Sigmoid colon (tissue), 7 donors: ENCODE data around the gene NEMP1. TPM values are rescaled to one million over a fixed set of nuclear protein-coding genes. Genes with fewer than 3 reads are reported as not detected.
"Not testable (repeated sequence)": the region's sequence is repeated elsewhere in the genome, so short reads cannot be mapped to it uniquely, and the experiment has no call there.

Experiments used
- DNase-seq: peaks from one replicate; pipeline ENCODE4 v3.0.0-alpha.2; 2019
- H3K27ac ChIP-seq, 4 donors: fragments of 200-600 bp; sonication (generic); one replicate each; pipeline ENCODE4 v1.5.1; 2016 to 2019; ENCODE audit warnings: mild to moderate bottlenecking in 1 of 4
- H3K27me3 ChIP-seq, 3 donors: fragments of 200-600 bp; sonication (generic); one replicate each; pipeline ENCODE4 v1.5.1; 2019; ENCODE audit warnings: mild to moderate bottlenecking in 1 of 3
- H3K36me3 ChIP-seq, 4 donors: fragments of 200-600 bp; sonication (generic); one replicate each; pipeline ENCODE4 v1.5.1; 2016 to 2019
- H3K4me1 ChIP-seq, 4 donors: fragments of 200-600 bp; sonication (generic); one replicate each; pipeline ENCODE4 v1.5.1; 2017 to 2019
- H3K4me3 ChIP-seq, 4 donors: fragments of 200-600 bp; sonication (generic); one replicate each; pipeline ENCODE4 v1.5.1; 2017 to 2019; ENCODE audit warnings: mild to moderate bottlenecking in 2 of 4, moderate library complexity in 1 of 4
- H3K9me3 ChIP-seq, 4 donors: fragments of 200-600 bp in 3 of 4; sonication (generic) in 3 of 4; one replicate each; pipeline versions ENCODE4 v1.5.1 to v1.6.1; 2013 to 2019
- EP300 ChIP-seq, 4 donors: sonication (generic); formaldehyde crosslinking; IDR thresholded peaks; one replicate each; pipeline ENCODE4 v1.6.1; 2017; ENCODE audit warnings: antibody characterized with exemption in 4 of 4
- POLR2A ChIP-seq, 2 donors: fragments of 450-650 bp; IDR thresholded peaks; one replicate each; pipeline ENCODE4 v1.6.1; 2016; ENCODE audit warnings: antibody characterized with exemption in 2 of 2, mild to moderate bottlenecking in 2 of 2, moderate library complexity in 2 of 2
- POLR2AphosphoS5 ChIP-seq, 4 donors: sonication (generic); formaldehyde crosslinking; IDR thresholded peaks; one replicate each; pipeline ENCODE4 v1.6.1; 2017; ENCODE audit warnings: antibody characterized with exemption in 4 of 4
- WGBS, 2 donors: extraction: QIAGEN DNeasy Blood & Tissue Kit; methylation state at CpG; one replicate each; pipeline ENCODE4 v1.1.7; 2013; 5-methylcytosine and 5-hydroxymethylcytosine counted together
- intact Hi-C: fragments of 100-400 bp; cut with DNase I; formaldehyde crosslinking; loops from one replicate; pipeline ENCODE4 v1.15.1; 2023
- polyA plus RNA-seq, 3 donors: library from polyadenylated mRNA; stranded (reverse); fragments of 200-250 nt; gene quantifications; one replicate each; pipeline ENCODE4 v1.2.3, GENCODE V29; 2013
- total RNA-seq, 4 donors: library from RNA; depleted of rRNA; stranded (reverse); fragments of >200 nt; gene quantifications; one replicate each; pipeline ENCODE4 v1.1.0, GENCODE V29; 2016
- TF ChIP-seq, protein P1 (sequence below), 4 experiments: fragments of 450-650 bp in 3 of 4; fragments of 200-600 bp in 1 of 4; IDR thresholded peaks; one replicate each; pipeline ENCODE4 v1.5.1; 2016 to 2019; ENCODE audit warnings: antibody characterized with exemption in 4 of 4, mild to moderate bottlenecking in 3 of 4, moderate library complexity in 2 of 4
- donor health status: healthy with polysubstance abuse.
- donor health status: Bipolar disorder and iron deficiency.
- donor health status: healthy.

The NEMP1 gene
- total and polyA plus RNA-seq, 7 donors: 0.60 to 13.6 (median 11.5) TPM

DNA sequence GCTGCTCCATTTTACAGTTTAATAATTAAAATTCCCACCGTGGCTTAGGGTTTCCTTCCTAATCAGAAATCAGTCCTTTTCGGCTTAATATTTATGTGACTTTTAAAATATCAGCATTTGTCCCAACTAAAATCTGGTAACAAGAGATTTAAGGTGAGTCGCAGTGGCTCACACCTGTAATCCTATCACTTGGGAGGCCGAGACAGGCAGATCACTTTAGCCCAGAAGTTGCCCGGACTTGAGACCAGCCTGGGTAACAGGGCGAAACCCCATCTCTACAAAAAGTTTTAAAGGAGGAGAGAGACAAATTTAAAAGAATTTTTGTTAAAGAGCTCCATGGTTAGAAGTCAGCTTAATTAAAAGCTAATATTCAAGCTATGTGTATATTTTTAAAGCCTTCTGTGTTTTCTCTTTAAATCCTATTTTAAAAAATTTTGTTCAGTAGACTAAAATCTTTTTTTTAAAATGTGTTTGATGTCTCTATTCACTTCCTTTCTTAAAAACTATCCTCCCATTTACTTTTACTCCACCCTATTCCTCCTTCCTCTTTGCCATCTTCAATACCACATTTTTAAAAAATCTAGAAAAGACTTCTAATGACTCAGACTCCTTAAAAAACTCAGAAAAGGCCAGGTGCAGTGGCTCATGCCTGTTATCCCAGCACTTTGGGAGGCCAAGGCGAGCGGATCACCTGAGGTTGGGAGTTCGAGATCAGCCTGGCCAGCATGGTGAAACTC is 58.4 kb downstream of the NEMP1 start:
- no peaks in the 10 kb centered on the region for H3K27me3 ChIP-seq
- H3K4me1 ChIP-seq: peaks cover 0 to 32% (median 25%) of the 10 kb centered on the region in 4 donors
- TF ChIP-seq POLR2A (IDR thresholded peaks at IDR 0.05) (no peak), POLR2AphosphoS5 (IDR thresholded peaks at IDR 0.05) (no peak), EP300 (IDR thresholded peaks at IDR 0.05) (no peak)
- TF ChIP-seq, protein P1, sequence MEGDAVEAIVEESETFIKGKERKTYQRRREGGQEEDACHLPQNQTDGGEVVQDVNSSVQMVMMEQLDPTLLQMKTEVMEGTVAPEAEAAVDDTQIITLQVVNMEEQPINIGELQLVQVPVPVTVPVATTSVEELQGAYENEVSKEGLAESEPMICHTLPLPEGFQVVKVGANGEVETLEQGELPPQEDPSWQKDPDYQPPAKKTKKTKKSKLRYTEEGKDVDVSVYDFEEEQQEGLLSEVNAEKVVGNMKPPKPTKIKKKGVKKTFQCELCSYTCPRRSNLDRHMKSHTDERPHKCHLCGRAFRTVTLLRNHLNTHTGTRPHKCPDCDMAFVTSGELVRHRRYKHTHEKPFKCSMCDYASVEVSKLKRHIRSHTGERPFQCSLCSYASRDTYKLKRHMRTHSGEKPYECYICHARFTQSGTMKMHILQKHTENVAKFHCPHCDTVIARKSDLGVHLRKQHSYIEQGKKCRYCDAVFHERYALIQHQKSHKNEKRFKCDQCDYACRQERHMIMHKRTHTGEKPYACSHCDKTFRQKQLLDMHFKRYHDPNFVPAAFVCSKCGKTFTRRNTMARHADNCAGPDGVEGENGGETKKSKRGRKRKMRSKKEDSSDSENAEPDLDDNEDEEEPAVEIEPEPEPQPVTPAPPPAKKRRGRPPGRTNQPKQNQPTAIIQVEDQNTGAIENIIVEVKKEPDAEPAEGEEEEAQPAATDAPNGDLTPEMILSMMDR (IDR thresholded peaks at IDR 0.05): no peak
- H3K9me3 ChIP-seq: no peaks in the 10 kb centered on the region
- no peak overlapping the region for H3K27ac ChIP-seq
- 86 to 89% methylated on average over 9 of the region's 9 CpGs for WGBS, 2 donors
- DNase-seq: no peak
- H3K36me3 ChIP-seq: no peaks in the 10 kb centered on the region
- no peak overlapping the region for H3K4me3 ChIP-seq
- intact Hi-C loops: no loop called here

DNA sequence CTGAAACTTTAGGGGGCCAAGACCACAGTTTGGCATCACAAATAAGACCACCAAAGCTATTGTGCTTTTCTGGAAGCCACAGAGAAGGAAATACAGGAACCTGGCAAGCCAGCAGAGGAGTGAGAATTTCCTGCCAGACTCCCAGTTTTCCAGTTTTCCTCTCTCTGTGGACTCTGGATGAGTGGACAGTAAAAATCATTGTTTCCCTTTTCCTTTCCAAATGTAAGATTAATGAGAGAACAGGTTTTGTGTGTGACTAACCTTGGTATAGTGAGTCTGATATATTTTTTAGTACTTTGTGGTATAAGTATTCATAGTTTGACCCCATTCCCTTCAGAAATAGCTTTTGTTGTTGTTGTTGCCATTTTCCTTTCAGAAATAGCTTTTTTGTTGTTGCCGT is 59.7 kb downstream of the NEMP1 start:
- 83 to 89% methylated on average over 1 of the region's 1 CpG for WGBS, 2 donors
- intact Hi-C loops: no loop called here
- TF ChIP-seq POLR2A (IDR thresholded peaks at IDR 0.05): no peak
- no peak for TF ChIP-seq POLR2AphosphoS5 (IDR thresholded peaks at IDR 0.05)
- Histone ChIP-seq H3K27me3 (no peaks in the 10 kb centered on the region), H3K4me1 (peaks cover 0 to 21% (median 14%) of the 10 kb centered on the region in 4 donors), H3K36me3 (no peaks in the 10 kb centered on the region), H3K27ac (peak overlapping the region in 1 of 4 donors; percentile 29), H3K9me3 (no peaks in the 10 kb centered on the region), H3K4me3 (no peak overlapping the region)
- no peak for DNase-seq

DNA sequence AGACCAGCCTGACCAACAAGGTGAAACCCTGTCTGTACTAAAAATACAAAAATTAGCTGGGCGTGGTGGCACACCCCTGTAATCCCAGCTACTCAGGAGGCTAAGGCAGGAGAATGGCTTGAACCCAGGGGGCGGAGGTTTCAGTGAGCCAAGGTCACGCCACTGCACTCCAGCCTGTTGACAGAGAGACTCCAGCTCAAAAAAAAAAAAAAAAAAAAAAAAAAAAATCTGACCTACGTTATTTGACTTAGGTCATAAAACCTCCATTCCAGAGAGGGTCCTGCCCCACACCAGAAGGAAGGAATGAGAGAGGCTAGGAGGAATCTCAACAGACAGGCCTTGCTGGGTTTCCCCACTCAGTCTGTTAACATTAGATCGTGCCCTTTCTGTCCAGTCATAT is 60.2 kb downstream of the NEMP1 start:
- DNase-seq, intact Hi-C loops, H3K36me3 ChIP-seq, H3K9me3 ChIP-seq, H3K4me3 ChIP-seq, H3K27me3 ChIP-seq: not testable (repeated sequence)
- H3K4me1 ChIP-seq: peaks cover 0 to 16% (median 9%) of the 10 kb centered on the region in 4 donors
- 21 to 70% methylated on average over 5 of the region's 5 CpGs for WGBS, 2 donors
- peak overlapping the region in 1 of 4 donors; percentile 29 for H3K27ac ChIP-seq

DNA sequence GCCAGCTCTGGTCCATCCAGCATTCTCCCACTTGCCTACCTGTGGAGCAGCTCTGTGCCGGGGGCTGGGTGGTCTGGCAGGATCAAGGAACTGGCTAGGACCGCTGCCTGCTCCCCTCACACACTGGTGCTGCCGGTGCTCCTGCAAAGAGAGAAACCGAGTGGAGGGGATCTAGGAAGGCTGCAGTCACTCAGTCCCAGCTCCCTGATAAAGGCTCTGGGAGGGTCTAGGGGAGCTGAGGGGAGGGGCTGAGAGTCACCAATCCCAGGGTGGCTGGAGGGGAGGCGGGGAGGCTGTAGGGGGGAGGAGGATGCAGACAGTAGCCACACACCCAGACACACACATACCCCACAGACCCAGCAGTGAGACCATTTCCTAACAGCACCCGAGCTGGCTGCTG is 62.2 kb downstream of the NEMP1 start, which contains the start of gene TAC3:
Gene TAC3 (minus strand): TSS at position 182 of the 400 bp plus-strand sequence. CDS start 732 bp downstream, outside the sequence.
- no peaks in the 10 kb centered on the region for H3K9me3 ChIP-seq
- no peaks in the 10 kb centered on the region for H3K27me3 ChIP-seq
- TF ChIP-seq EP300 (IDR thresholded peaks at IDR 0.05) (no peak), POLR2AphosphoS5 (IDR thresholded peaks at IDR 0.05) (no peak), POLR2A (IDR thresholded peaks at IDR 0.05) (no peak)
- TF ChIP-seq, protein P1 (IDR thresholded peaks at IDR 0.05): no peak
- H3K4me1 ChIP-seq: no peaks in the 10 kb centered on the region
- no peak within 1 kb of the TSS for H3K4me3 ChIP-seq
- no peak for DNase-seq
- H3K27ac ChIP-seq: no peak within 1 kb of the TSS
- H3K36me3 ChIP-seq: no peaks in the 10 kb centered on the region
- intact Hi-C loops: no loop called here
- 79 to 82% methylated on average over 6 of the region's 6 CpGs for WGBS, 2 donors

DNA sequence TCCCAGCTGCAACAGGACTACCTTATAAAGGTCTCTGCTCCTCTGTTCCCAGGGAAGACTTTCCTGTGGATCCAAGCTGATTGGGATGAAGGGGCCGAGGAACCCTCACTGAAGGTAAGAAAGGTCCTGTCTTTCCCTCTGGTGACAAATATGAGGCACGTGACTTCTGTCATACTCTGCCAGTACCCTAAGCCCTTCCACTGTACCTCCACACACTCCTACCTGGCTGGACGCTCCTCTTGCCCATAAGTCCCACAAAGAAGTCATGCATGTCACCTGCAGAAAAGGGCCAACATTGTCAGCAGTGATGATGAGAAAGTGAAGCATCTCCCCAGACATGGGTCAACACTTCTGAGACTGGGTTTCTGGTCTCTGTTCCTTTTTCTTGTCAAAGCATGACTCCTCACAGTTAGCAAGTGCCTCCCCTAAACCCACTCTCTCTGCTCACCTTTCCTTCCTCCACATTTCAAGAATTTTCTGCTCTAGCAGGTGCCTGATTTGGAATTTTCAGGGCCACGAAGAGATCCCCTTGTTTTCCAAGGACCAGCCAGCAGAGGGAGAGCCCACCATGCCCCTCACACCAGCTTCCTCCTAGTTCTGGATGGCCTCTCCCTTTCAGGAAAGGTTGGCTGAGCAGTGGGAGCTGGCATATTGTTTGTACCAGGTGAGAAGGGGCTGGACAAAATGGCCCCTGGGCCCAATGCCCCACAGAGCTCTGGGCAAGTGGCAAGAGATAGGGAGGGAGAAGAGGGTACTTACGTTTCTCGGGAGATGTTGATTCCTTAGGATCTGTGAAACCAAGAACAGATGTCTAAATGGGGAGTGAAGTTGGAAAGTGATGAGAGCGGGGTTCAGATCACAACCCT is 65.8 kb downstream of the NEMP1 start:
- Histone ChIP-seq H3K9me3 (no peaks in the 10 kb centered on the region), H3K27ac (no peak overlapping the region), H3K4me1 (peaks cover 0 to 17% (median 15%) of the 10 kb centered on the region in 4 donors), H3K27me3 (no peaks in the 10 kb centered on the region), H3K4me3 (no peak overlapping the region), H3K36me3 (no peaks in the 10 kb centered on the region)
- intact Hi-C loops: no loop called here
- TF ChIP-seq POLR2AphosphoS5 (IDR thresholded peaks at IDR 0.05) (no peak), EP300 (IDR thresholded peaks at IDR 0.05) (no peak), POLR2A (IDR thresholded peaks at IDR 0.05) (no peak)
- TF ChIP-seq, protein P1 (IDR thresholded peaks at IDR 0.05): no peak
- DNase-seq: peak; percentile 58
- 84 to 88% methylated on average over 7 of the region's 7 CpGs for WGBS, 2 donors
